CMK (cell line): ENCODE results near the gene CLASP1.
A peak's percentile ranks its signal among the peaks of the same experiment; 100 is the strongest.

Source experiments
- DNase-seq: peaks from one replicate; pipeline ENCODE4 v3.0.0-alpha.2; 2010; ENCODE audit warnings: low read depth

Gene CLASP1

GRCh38 chr2:121368836-121369235, 280.4 kb downstream of the CLASP1 start:
- no peak for DNase-seq

- DNase-seq: no peak
These were observed 281.1 kb downstream of the CLASP1 start for GRCh38 chr2:121368155-121368554.

GRCh38 chr2:121367246-121367900, 281.9 kb downstream of the CLASP1 start:
- no peak for DNase-seq

- DNase-seq: no peak
These were observed 283.2 kb downstream of the CLASP1 start for GRCh38 chr2:121366040-121366439.

- no peak for DNase-seq
These were observed 284.2 kb downstream of the CLASP1 start for GRCh38 chr2:121365061-121365460.

- no peak for DNase-seq
These were observed 285.4 kb downstream of the CLASP1 start for GRCh38 chr2:121363632-121364420.

GRCh38 chr2:121362774-121363173, 286.5 kb downstream of the CLASP1 start:
- no peak for DNase-seq

- no peak for DNase-seq
These were observed 287.0 kb downstream of the CLASP1 start for GRCh38 chr2:121362226-121362625.

GRCh38 chr2:121360566-121361300, 288.5 kb downstream of the CLASP1 start:
- no peak for DNase-seq

- no peak for DNase-seq
These were observed 289.3 kb downstream of the CLASP1 start for GRCh38 chr2:121359716-121360565.

GRCh38 chr2:121359170-121359569, 290.1 kb downstream of the CLASP1 start:
- no peak for DNase-seq

- DNase-seq: no peak
These were observed 291.0 kb downstream of the CLASP1 start for GRCh38 chr2:121358291-121358690.

GRCh38 chr2:121356058-121356640, 293.1 kb downstream of the CLASP1 start:
- DNase-seq: peak; percentile 20

GRCh38 chr2:121355488-121355887, 293.8 kb downstream of the CLASP1 start:
- DNase-seq: no peak

- no peak for DNase-seq
These were observed 297.5 kb downstream of the CLASP1 start for GRCh38 chr2:121351521-121352318.

- DNase-seq: no peak
These were observed 298.4 kb downstream of the CLASP1 start for GRCh38 chr2:121350890-121351289.

GRCh38 chr2:121350402-121350775, 298.9 kb downstream of the CLASP1 start:
- DNase-seq: no peak

- DNase-seq: no peak
These were observed 299.4 kb downstream of the CLASP1 start for GRCh38 chr2:121349721-121350401.

GRCh38 chr2:121348128-121348740, 301.0 kb downstream of the CLASP1 start:
- no peak for DNase-seq

GRCh38 chr2:121346859-121347258, 302.4 kb downstream of the CLASP1 start:
- DNase-seq: no peak
